SJCRH30 (cell line): ENCODE data around the gene SIM2. TPM values are rescaled to one million over a fixed set of nuclear protein-coding genes. Genes with fewer than 3 reads are reported as not detected.

Source experiments
- DNase-seq, 2 experiments: peaks; one replicate each; pipeline ENCODE4 v3.0.0-alpha.2; 2015 to 2020
- H3K27ac ChIP-seq: fragments of 250-450 bp; sonication (Bioruptor Pico); 2 replicates; pipeline ENCODE4 v1.5.1; 2020; ENCODE audit warnings: mild to moderate bottlenecking, moderate library complexity
- H3K27me3 ChIP-seq: fragments of 250-450 bp; sonication (Bioruptor Pico); 2 replicates; pipeline ENCODE4 v1.5.1; 2020; ENCODE audit warnings: mild to moderate bottlenecking, moderate library complexity
- H3K36me3 ChIP-seq: fragments of 250-450 bp; sonication (Bioruptor Pico); 2 replicates; pipeline ENCODE4 v1.5.1; 2020; ENCODE audit warnings: mild to moderate bottlenecking, moderate library complexity
- H3K4me1 ChIP-seq: fragments of 250-450 bp; sonication (Bioruptor Pico); 2 replicates; pipeline ENCODE4 v1.5.1; 2020; ENCODE audit warnings: mild to moderate bottlenecking, moderate library complexity
- H3K4me3 ChIP-seq: fragments of 250-450 bp; sonication (Bioruptor Pico); 2 replicates; pipeline ENCODE4 v1.5.1; 2020; ENCODE audit warnings: mild to moderate bottlenecking, moderate library complexity
- H3K9me3 ChIP-seq: fragments of 250-450 bp; sonication (Bioruptor Pico); replicated peaks from 2 replicates; pipeline ENCODE4 v1.5.1; 2020; ENCODE audit warnings: mild to moderate bottlenecking, moderate library complexity
- total RNA-seq: library from RNA; depleted of rRNA; stranded (reverse); fragments of >200 nt; shearing (Covaris generic); gene quantifications from 2 replicates; pipeline ENCODE4 v1.2.3, GENCODE V29; 2014

The SIM2 gene
- total RNA-seq, 1 experiment from 2014 or later: 0.06 TPM

GRCh38 chr21:36693489-36694030 lies 5.4 kb upstream of the SIM2 start:
- no peak for DNase-seq
- H3K4me1 ChIP-seq: no peaks in the 10 kb centered on the region
- H3K27me3 ChIP-seq: no peaks in the 10 kb centered on the region
- H3K36me3 ChIP-seq: no peaks in the 10 kb centered on the region
- no peaks in the 10 kb centered on the region; the same call in 1 of the 2 replicates for H3K9me3 ChIP-seq
- no peak overlapping the region for H3K4me3 ChIP-seq
- H3K27ac ChIP-seq: no peak overlapping the region

GRCh38 chr21:36694031-36694515 lies 4.8 kb upstream of the SIM2 start:
- Histone ChIP-seq H3K4me1 (no peaks in the 10 kb centered on the region), H3K9me3 (no peaks in the 10 kb centered on the region; the same call in 1 of the 2 replicates), H3K36me3 (no peaks in the 10 kb centered on the region), H3K4me3 (no peak overlapping the region), H3K27ac (no peak overlapping the region), H3K27me3 (no peaks in the 10 kb centered on the region)
- no peak for DNase-seq

DNA sequence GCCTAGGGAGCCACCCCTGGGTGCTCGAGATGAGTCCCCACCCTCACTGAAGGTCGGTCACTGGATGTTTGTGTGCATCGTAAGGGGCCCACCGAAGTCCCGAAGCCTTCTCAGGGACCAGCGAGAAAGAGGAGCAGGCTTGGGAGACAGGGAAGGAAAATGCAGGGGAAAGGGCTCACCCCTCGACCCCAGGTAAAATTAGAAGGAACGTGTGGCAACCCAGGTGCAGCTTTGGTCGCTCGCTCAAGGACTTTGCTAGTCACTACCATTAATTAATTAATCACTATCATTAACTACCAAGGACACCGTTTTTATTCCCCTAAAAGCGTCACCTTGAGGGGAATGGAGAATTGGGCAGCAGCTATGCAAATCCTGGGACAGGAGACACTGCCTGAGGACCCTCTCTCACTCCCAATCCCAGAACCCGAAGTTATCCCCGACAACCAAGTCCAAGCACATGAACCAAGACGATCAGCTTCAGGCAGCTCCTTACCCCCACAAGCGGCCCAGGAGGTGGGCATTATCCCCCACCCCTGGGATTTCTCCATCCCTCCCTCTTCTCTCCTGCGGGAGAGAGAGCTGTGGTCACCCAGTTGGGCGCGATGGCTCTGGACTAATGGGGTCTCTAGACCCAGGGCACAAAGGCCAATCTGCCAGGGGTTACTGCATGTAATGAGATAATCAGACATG lies 4.2 kb upstream of the SIM2 start:
- Histone ChIP-seq H3K27me3 (no peaks in the 10 kb centered on the region), H3K36me3 (no peaks in the 10 kb centered on the region), H3K4me3 (no peak overlapping the region), H3K4me1 (no peaks in the 10 kb centered on the region), H3K27ac (no peak overlapping the region), H3K9me3 (no peaks in the 10 kb centered on the region; the same call in 1 of the 2 replicates)
- DNase-seq: no peak

DNA sequence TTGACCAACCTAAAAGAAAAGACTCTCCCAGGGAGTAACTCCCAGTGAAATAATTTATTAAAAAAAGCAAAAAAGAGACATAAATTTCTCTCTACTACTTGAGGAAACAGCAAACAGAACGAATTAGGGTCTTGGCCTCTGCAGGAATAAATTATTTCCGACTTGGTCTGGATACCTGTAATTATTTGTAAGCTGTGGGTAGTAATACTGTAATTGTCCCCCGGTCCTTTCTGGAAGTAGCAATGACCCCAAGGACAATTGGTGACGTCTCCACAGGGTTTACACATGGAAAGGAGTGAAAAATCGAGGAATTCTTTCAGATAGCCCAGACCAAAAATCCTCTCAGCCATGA lies 3.7 kb upstream of the SIM2 start:
- Histone ChIP-seq H3K27ac (no peak overlapping the region), H3K4me3 (no peak overlapping the region), H3K4me1 (no peaks in the 10 kb centered on the region), H3K27me3 (no peaks in the 10 kb centered on the region), H3K9me3 (no peaks in the 10 kb centered on the region; the same call in 1 of the 2 replicates), H3K36me3 (no peaks in the 10 kb centered on the region)
- DNase-seq: no peak

DNA sequence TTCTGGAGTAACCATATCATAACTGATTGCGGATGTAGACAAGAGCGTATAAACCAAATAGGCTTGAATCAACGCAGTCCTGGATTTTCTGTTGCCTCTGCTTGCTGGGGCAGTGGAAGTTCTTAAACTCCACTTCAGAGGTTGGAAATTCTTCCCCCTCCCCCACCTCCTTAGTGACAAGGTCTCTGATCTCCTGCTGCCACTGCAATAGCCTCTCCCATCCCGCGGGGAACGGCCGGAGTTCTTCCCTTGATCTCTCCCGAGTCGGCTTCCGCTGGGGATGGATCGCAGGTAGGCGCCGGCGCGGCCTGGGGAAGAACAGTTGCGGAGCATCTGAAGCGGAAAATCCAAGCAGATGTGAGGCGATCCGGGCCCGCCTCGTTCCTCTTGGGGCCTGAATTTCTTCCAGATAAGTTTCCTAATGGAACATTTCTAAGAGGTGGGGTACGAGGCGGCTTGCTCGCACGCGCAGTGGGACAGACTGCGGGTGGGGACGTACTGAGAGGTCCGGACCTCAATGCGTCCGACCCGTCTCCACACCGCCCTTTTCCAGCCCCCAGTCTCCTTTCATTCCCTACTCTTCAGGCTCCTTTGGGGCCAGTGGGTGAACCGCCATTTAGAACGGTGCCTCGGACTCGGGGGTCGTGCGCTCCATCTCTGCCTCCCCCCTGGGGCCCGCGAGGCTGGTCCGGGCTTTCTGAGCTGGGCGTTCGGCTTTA lies 3.1 kb upstream of the SIM2 start:
- Histone ChIP-seq H3K9me3 (no peaks in the 10 kb centered on the region; the same call in 1 of the 2 replicates), H3K27ac (no peak overlapping the region), H3K36me3 (no peaks in the 10 kb centered on the region), H3K4me1 (no peaks in the 10 kb centered on the region), H3K27me3 (no peaks in the 10 kb centered on the region), H3K4me3 (no peak overlapping the region)
- no peak for DNase-seq

- H3K4me3 ChIP-seq: no peak overlapping the region
- no peaks in the 10 kb centered on the region; the same call in 1 of the 2 replicates for H3K9me3 ChIP-seq
- no peaks in the 10 kb centered on the region for H3K36me3 ChIP-seq
- no peak overlapping the region for H3K27ac ChIP-seq
- no peaks in the 10 kb centered on the region for H3K27me3 ChIP-seq
- no peaks in the 10 kb centered on the region for H3K4me1 ChIP-seq
- DNase-seq: no peak
Observed at GRCh38 chr21:36696390-36697059, 2.4 kb upstream of the SIM2 start.

DNA sequence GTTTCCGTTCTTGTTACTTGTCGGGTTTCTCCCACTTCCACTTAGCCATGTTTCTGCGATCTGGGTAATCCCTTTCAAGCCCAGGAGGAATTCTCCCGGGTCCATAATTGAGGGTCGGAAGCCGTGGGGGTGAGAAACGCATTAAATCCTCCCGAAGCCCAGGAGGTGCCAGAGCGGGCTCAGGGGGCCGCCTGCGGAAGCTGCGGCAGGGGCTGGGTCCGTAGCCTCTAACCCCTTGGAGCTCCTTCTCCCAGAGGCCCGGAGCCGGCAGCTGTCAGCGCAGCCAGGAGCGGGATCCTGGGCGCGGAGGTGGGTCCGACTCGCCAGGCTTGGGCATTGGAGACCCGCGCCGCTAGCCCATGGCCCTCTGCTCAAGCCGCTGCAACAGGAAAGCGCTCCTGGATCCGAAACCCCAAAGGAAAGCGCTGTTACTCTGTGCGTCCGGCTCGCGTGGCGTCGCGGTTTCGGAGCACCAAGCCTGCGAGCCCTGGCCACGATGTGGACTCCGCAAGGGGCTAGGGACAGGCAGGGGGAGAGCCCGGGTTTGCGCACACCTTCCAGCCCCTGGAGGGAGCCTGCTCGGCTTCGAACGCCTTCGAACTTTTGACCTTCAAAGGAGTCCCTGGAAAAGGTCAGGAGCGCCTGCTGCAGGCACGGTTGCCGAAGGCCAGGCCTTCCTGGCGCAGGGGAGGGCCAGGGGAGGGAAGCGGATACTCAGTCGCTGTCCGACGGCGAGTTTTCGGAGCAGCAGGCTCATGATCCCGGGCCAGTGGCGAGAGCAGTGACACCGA lies 1.7 kb upstream of the SIM2 start:
- Histone ChIP-seq H3K9me3 (no peaks in the 10 kb centered on the region; the same call in 1 of the 2 replicates), H3K27ac (no peak overlapping the region), H3K4me3 (no peak overlapping the region), H3K27me3 (no peaks in the 10 kb centered on the region), H3K4me1 (no peaks in the 10 kb centered on the region), H3K36me3 (no peaks in the 10 kb centered on the region)
- no peak for DNase-seq

DNA sequence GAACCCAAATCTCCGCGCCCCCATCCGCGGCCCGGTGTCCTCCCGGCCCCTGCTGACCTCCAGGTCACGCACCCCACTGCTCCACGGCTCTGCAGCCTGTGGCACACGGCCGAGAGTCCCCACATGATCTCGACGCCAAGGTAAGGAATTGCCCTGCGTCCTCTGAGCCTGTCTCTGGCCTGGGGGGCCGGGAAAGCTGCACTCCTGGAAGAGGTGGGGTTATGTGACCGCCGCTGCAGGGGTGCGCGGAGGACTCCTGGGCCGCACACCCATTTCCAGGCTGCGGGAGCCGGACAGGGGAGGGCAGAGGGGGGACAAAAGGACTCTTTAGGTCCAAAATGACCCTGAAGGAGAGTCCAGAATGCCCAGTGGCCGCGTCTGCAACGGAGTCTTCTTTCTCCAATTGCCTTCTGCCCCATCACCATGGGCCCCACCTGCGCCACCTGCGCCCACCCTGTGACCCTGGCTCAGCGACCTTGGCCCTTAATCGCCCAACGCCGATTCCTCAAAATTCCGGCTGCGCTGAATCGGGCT lies 997 bp upstream of the SIM2 start:
- no peaks in the 10 kb centered on the region; the same call in 1 of the 2 replicates for H3K9me3 ChIP-seq
- no peak for DNase-seq
- H3K36me3 ChIP-seq: no peaks in the 10 kb centered on the region
- H3K4me3 ChIP-seq: no peak overlapping the region
- no peak overlapping the region for H3K27ac ChIP-seq
- H3K27me3 ChIP-seq: no peaks in the 10 kb centered on the region
- H3K4me1 ChIP-seq: no peaks in the 10 kb centered on the region

DNA sequence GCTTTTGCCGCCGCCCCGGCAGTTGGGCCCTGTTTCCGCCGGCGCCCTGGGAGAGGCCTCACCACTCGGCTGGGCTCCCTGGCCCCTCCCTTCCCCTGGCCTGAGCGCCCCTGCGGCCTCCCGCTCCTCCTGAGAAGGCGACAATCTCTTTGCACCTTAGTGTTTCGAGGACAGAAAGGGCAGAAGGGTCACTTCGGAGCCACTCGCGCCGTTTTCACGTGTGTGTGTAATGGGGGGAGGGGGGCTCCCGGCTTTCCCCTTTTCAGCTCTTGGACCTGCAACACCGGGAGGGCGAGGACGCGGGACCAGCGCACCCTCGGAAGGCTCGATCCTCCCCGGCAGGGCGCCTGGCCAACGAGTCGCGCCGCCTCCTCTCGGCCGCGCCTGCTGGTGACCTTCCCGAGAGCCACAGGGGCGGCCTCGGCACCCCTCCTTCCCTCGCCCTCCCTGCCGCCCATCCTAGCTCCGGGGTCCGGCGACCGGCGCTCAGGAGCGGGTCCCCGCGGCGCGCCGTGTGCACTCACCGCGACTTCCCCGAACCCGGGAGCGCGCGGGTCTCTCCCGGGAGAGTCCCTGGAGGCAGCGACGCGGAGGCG lies 432 bp upstream of the SIM2 start:
- H3K9me3 ChIP-seq: no peaks in the 10 kb centered on the region; the same call in 1 of the 2 replicates
- no peak overlapping the region for H3K27ac ChIP-seq
- H3K4me3 ChIP-seq: no peak overlapping the region
- no peaks in the 10 kb centered on the region for H3K4me1 ChIP-seq
- no peaks in the 10 kb centered on the region for H3K36me3 ChIP-seq
- no peak for DNase-seq
- H3K27me3 ChIP-seq: no peaks in the 10 kb centered on the region

- DNase-seq: no peak
- Histone ChIP-seq H3K4me1 (no peaks in the 10 kb centered on the region), H3K27ac (no peak overlapping the region), H3K27me3 (no peaks in the 10 kb centered on the region), H3K36me3 (no peaks in the 10 kb centered on the region), H3K4me3 (no peak overlapping the region), H3K9me3 (no peaks in the 10 kb centered on the region)
Observed at GRCh38 chr21:36699546-36700294, 805 bp downstream of the SIM2 start.

DNA sequence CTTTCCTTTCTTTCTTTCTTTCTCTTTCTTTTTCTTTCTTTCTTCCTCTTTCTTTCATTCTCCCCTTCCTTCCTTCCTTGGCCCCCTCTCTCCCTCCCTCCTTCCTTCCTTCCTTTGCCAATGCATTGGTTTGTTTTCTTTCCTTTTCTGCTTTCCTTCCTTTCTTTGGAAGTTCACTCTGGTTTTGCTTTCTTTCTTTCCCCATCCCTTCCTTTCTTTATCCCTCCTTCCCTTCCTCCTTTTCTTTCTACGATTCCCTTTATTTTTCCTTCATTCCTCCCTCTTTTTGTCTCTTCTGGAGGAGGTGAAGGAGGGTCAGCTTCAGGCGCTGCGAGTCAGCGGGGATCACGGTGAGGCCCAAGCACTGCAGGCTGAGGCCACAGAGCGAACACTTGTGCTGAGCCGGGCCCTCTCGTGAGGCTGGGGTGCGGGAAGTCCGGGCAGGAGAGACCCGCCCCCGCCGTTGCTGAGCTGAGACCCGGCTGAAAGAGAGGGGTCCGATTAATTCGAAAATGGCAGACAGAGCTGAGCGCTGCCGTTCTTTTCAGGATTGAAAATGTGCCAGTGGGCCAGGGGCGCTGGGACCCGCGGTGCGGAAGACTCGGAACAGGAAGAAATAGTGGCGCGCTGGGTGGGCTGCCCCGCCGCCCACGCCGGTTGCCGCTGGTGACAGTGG lies 1.5 kb downstream of the SIM2 start:
- Histone ChIP-seq H3K27me3 (no peaks in the 10 kb centered on the region), H3K36me3 (no peaks in the 10 kb centered on the region), H3K9me3 (no peaks in the 10 kb centered on the region), H3K4me3 (no peak overlapping the region), H3K4me1 (no peaks in the 10 kb centered on the region), H3K27ac (no peak overlapping the region)
- no peak for DNase-seq

- Histone ChIP-seq H3K4me3 (no peak overlapping the region), H3K27me3 (no peaks in the 10 kb centered on the region), H3K9me3 (no peaks in the 10 kb centered on the region), H3K4me1 (no peaks in the 10 kb centered on the region), H3K27ac (no peak overlapping the region), H3K36me3 (no peaks in the 10 kb centered on the region)
- no peak for DNase-seq
Observed at GRCh38 chr21:36700971-36701755, 2.2 kb downstream of the SIM2 start.
